GM10266 (cell line): ENCODE measurements around the gene CEP20.

Experiments used
- DNase-seq: peaks from one replicate; pipeline ENCODE4 v3.0.0; 2012; ENCODE audit errors: extremely low spot score
- TF ChIP-seq, protein P1 (sequence below): IDR thresholded peaks from 2 replicates; pipeline ENCODE4 v1.5.1; 2012; ENCODE audit warnings: mild to moderate bottlenecking, low read depth; ENCODE audit not compliant: control insufficient read depth, insufficient read depth; ENCODE audit errors: missing control alignments

Gene CEP20

GRCh38 chr16:15907863-15908478 is 19.6 kb upstream of the CEP20 start:
- TF ChIP-seq, protein P1, sequence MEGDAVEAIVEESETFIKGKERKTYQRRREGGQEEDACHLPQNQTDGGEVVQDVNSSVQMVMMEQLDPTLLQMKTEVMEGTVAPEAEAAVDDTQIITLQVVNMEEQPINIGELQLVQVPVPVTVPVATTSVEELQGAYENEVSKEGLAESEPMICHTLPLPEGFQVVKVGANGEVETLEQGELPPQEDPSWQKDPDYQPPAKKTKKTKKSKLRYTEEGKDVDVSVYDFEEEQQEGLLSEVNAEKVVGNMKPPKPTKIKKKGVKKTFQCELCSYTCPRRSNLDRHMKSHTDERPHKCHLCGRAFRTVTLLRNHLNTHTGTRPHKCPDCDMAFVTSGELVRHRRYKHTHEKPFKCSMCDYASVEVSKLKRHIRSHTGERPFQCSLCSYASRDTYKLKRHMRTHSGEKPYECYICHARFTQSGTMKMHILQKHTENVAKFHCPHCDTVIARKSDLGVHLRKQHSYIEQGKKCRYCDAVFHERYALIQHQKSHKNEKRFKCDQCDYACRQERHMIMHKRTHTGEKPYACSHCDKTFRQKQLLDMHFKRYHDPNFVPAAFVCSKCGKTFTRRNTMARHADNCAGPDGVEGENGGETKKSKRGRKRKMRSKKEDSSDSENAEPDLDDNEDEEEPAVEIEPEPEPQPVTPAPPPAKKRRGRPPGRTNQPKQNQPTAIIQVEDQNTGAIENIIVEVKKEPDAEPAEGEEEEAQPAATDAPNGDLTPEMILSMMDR = no peak
- peak; percentile 87 for DNase-seq

- DNase-seq = no peak
- TF ChIP-seq, protein P1 = no peak
Observed at GRCh38 chr16:15906439-15906838, 18.0 kb upstream of the CEP20 start.

GRCh38 chr16:15903960-15904359 is 15.6 kb upstream of the CEP20 start:
- TF ChIP-seq, protein P1 = no peak
- no peak for DNase-seq

- DNase-seq = no peak
Observed at GRCh38 chr16:15900901-15901500, 12.6 kb upstream of the CEP20 start.

GRCh38 chr16:15900357-15900756 is 12.0 kb upstream of the CEP20 start:
- no peak for DNase-seq
- TF ChIP-seq, protein P1 = no peak

More at GRCh38 chr16:15900901-15901500, 12.6 kb upstream of the CEP20 start:
- TF ChIP-seq, protein P1 = no peak

DNA sequence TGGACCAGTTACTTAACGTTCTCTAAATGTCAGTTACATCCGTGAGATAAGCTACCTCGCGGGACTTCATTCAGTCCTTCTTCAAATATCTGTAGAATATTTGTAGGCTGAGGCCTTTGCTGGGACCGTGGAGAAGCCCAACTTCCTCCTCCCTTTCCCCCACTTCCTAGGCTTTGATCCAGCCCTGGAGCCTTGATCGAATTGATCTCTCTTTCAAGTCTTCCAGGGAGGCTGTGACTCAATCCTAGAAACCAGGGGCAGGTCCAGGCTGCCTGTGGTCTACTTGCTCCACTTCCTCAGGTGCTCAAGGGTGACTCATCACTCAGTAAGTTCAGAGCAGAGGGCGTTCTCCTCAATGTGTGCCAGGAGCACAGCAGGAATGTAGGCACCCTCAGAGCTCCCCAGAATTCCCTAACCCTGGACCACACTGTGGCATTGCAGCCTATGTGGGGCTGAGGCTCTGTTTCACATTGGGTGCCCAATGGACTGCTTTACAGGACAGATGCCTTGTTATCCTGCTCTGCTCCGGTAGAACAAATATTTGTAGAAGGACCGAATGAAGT is 11.2 kb upstream of the CEP20 start:
- peak; percentile 37 for DNase-seq
- TF ChIP-seq, protein P1 = no peak

GRCh38 chr16:15898654-15899053 is 10.3 kb upstream of the CEP20 start:
- no peak for DNase-seq
- TF ChIP-seq, protein P1 = no peak
